Activated CD4-positive, alpha-beta T cell treated with anti-CD3 and anti-CD28 coated beads for 4 hours (primary cell): ENCODE measurements around the gene TAF6L.
A peak's percentile ranks its signal among the peaks of the same experiment; 100 is the strongest.
"Not testable (repeated sequence)": the region's sequence is repeated elsewhere in the genome, so short reads cannot be mapped to it uniquely, and the experiment has no call there.

Experiments
- DNase-seq, 2 donors: peaks; one replicate each; pipeline ENCODE4 v3.0.0-alpha.2; 2020

TAF6L gene

GRCh38 chr11:62757846-62758788, 13.1 kb upstream of the TAF6L start:
- no peak for DNase-seq

DNA sequence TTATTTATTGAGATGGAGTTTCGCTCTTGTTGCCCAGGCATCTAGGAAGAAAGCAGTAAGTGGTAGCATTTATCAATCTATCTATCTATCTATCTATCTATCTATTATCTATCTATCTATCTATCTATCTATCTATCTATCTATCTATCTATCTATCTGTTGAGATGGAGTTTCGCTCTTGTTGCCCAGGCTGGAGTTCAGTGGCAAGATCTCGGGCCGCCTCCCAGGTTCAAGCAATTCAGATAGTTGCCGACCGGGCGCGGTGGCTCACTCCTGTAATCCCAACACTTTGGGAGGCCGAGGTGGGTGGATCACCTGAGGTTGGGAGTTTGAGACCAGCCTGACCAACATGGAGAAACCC, 10.3 kb upstream of the TAF6L start:
- DNase-seq: not testable (repeated sequence)

DNA sequence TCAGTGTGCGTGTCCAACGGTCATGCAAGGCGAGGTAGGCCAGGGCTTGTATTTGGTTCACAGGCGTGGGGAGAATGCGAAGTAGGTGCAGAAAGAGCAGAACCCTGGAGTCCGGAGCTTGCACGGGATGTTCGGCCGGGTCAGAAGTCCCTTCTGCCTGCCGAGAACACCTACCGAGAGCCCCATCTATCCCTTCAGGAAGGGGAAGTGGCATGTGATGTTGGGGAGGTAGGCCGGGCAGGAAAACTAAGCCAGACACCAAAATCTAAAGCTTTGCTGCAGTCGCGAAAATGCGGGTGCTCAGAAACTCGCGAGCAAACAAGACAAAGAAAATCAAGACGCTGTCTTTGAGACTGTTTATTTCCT, 435 bp upstream of the TAF6L start:
- DNase-seq: no peak

DNA sequence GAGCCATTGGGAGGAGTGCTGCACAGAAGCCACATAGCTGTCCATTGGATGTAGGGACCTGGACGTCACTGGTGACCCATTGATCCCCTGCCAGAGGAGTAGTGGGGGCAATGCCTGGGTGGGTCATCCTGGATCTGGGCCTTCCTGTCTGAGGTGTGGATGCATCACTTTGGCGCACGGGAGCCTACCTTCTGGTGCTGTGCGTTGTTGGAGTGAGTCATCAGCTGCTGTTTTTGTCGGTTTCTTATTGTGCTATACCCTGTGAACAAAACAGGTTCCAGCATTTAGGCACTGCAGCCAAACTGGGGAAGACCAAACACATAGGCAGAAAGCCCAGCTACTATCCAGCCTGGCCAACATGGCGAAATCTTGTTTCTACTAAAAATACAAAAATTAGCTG, 3.2 kb downstream of the TAF6L start:
- DNase-seq: no peak

- no peak for DNase-seq
Measured at GRCh38 chr11:62775646-62776045, 4.5 kb downstream of the TAF6L start.

DNA sequence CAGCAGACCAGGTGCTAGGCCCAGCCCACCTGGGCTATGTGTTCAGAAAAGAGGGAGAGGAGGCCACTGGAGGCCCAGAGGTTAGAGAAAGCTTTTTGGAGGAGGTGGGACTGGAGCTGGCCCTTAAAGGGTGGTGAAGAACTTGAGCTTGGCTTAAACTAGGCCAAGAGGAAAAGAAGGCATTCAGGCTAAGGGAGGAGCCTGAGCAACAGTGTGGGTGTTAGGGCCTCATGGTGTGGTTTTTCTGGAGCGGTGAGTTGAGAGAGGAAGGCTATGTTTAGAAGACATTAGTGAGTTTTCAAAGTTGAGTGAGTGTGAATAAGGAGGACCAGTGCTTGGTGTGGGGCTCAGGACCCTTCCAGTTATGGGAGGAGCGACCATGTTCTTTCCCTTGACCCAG, 6.2 kb downstream of the TAF6L start:
- no peak for DNase-seq

DNA sequence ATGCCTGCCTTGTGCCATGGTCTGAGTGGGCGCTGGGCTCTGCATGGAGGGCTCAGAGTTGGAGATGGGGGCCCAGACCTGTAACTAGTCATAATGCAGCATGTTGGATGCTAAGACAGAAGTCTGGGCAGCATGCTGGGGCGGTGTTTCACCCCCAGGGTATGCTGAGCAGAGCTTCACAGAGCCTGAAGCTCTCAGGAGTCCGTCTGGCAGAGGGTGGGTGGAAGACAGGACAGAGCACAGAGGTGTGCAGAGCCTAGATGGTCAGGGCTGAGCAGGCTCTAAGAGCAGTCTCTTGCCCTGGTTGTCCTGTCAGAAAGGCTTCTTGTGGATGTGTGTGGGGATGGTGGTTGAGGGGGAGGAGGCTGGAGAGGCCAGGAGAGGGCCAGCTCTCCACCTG, 7.2 kb downstream of the TAF6L start:
- no peak for DNase-seq

GRCh38 chr11:62782753-62783152, 11.6 kb downstream of the TAF6L start:
- DNase-seq: no peak

DNA sequence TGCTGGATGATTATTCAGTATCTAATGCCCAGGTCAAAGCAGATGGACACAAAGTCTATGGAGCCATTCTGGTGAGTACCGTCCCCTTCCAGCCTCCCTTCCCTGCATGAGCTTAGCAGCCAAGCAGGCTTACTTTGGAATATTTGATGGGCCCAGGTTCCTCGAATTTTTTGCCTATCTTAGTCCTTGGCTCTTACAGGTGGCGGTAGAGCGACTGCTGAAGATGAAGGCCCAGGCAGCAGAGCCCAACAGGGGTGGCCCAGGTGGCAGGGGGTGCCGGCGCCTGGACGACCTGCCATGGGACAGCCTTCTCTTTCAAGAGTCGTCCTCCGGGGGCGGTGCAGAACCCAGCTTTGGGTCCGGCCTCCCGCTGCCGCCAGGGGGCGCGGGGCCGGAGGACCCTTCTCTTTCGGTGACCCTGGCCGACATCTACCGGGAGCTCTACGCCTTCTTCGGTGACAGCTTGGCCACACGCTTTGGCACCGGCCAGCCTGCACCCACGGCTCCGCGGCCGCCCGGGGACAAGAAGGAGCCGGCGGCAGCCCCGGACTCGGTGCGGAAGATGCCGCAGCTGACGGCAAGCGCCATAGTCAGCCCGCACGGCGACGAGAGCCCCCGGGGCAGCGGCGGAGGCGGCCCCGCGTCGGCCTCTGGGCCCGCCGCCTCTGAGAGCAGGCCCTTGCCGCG, 15.3 kb downstream of the TAF6L start:
- peak; percentile 80 to 85 for DNase-seq

DNA sequence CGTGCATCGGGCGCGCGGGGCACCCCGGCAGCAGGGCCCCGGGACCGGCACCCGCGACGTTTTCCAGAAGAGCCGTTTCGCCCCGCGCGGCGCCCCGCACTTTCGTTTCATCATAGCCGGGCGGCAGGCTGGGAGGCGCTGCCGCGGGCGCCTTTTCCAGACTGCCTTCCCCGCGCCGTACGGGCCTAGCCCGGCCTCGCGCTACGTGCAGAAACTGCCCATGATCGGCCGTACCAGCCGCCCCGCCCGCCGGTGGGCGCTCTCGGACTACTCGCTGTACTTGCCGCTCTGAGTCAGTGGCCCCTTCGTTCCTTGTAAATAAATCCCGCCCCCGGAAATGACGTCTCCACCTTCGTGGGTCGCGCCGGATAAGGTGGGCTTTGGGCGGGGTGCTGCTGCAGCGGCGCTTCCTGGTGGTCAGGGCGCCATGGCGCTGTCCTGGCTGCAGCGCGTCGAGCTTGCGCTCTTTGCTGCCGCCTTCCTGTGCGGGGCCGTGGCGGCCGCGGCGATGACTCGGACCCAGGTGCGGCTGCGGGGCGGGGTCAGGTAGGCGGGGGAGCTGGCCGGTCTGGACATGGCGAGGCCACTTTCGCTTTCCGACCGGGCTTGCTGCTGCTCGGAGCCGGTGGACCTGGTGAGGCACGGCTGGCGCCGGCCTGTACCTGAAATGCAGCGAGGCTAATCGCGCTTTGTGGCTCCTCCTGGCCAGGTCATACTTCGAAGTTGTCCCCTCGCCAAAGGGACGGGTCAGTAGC, 16.0 kb downstream of the TAF6L start, which contains the start of gene TMEM179B:
TSS of gene TMEM179B (plus strand) at position 398 of the 755 bp plus-strand sequence. CDS start at position 428, 30 bp downstream.
- peak; percentile 99 for DNase-seq

- no peak for DNase-seq
Measured at GRCh38 chr11:62788991-62789390, 17.8 kb downstream of the TAF6L start.

- no peak for DNase-seq
Measured at GRCh38 chr11:62789576-62789975, 18.4 kb downstream of the TAF6L start.

DNA sequence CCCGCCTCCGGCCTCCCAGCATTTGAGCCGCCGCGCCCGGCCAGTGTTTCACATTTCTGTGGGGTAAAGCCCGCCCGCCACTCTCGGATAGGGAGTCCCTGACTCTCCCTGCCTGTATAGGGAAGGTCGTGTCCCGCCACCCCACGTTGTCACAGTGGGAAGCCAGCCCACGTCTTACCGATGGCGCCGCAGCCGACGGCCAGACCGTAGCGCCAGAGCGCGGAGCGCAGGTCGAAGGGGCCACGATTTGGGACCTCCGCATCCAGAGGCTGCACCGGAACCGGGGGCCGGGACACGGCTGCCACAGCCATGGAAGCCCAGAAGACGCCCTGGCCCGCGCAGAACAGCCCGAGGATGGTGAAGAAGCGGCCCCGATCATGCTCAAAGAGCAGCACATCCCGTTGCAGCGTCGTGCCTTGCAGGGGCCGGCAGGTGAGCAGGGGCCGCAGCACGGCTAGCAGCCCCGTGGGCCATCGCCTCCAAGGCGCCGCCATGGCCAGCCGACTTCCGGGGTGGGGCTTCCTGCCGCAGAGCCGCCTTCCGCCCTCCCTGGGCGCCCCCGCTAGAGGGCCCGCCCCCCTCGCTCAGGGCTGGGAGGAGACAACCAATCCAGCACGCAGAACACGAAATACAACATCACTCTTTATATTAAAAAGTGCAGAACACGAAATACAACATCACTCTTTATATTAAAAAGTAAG, 20.5 kb downstream of the TAF6L start, which contains the start of gene TMEM223:
TSS of gene TMEM223 (minus strand) at position 506 of the 701 bp plus-strand sequence. CDS start at position 494, 12 bp downstream.
- peak; percentile 86 to 87 for DNase-seq

DNA sequence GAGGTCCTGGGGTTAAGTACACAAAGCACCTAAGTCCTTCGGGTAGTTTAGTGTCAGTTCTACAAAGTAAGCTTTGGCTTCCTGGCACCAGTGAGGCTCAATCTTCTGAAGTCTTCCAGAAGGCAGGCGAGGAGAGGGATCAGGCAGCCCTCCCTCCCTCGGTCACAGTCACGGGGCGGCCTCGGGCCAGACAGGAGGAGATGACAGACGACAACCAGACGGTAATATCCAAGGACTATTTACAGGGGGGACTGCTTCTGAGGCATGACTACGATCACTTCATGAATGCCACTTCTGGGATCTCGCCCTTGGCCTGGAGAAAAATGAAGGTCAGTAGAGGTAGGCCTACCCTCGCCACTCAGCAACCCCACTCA, 21.0 kb downstream of the TAF6L start:
- DNase-seq: no peak

DNA sequence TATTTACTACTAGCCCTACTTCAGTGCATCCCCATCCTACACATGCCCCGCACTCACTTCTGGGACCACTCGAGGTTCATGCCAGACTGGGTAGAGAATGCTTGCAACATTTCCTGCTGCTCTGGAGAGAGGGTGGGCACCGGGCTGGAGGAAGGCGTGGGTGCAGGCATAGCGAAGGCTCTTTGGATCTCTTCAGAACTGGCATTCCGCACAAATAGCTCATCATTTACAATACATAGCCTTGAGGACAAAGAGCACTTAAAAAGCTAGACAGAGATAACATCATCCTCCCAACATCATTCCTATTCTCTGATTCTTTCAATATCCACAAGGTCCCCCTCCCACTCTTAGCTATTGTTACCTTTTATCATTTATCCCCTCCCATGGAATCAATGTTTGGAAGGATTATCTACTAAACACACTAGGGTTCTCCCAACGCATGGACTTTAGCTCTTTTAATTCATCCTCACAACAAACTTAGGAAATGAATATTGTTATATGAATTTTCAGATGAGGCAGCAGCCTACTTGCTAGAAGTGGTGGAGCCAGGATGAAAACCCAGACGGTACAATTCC, 23.1 kb downstream of the TAF6L start:
- DNase-seq: no peak

DNA sequence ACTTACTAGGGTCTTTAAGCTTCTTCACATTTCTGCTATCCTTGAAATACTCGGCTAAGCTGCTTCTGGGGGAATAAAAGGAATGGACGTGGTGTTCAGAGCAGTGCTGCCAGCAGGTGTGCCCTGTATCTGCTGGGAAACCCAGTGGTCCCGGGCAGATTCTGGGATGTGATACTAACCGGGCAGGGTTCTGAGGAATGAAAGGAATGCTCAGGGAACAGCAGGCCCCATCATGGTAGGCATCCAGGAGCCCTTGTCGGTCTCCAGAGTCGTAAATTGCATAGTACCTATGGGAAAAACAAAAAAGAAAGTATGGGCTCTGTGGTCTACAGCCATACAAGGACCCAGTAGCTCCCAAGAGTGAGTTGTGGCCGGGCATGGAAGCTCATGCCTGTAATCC, 25.1 kb downstream of the TAF6L start:
- no peak for DNase-seq

DNA sequence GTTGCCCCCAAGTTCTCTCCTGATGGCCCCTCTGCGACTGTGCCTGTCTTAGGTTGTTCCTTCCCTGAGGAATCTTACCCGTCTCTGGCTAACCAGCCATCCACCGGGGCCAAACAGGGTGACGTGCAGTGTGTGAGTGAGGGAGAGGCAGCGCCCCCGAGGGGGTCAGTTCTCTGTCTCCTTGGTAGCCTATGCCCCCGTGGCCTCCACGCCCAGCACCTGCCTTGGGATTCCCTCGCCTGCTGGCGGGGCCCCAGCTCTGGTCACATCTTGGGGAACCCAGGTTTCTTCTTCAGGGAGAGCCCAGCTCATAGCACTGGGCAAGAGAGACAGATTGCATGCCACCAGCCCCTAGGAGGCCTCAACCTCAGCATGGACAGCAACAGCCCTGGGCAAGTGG, 28.3 kb downstream of the TAF6L start:
- no peak for DNase-seq

DNA sequence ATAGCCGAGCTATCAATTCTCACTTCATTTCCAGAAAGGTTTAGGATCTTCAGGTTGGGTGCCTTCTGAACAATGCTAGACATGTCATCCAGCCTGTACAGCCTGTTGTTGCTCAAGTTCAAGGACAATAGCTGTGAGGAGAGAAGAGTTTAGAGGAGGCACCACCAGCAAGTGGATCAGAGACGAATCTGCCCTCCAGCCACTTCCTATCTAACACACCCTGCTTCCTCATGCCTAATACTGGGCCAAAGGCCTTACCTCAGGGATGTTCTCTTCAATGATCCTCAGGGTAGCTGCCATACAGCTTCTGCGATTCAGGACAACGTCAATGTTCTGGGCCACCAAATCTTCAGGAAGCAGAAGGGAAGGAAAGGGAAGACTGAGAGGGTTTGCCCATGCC, 29.9 kb downstream of the TAF6L start:
- no peak for DNase-seq

DNA sequence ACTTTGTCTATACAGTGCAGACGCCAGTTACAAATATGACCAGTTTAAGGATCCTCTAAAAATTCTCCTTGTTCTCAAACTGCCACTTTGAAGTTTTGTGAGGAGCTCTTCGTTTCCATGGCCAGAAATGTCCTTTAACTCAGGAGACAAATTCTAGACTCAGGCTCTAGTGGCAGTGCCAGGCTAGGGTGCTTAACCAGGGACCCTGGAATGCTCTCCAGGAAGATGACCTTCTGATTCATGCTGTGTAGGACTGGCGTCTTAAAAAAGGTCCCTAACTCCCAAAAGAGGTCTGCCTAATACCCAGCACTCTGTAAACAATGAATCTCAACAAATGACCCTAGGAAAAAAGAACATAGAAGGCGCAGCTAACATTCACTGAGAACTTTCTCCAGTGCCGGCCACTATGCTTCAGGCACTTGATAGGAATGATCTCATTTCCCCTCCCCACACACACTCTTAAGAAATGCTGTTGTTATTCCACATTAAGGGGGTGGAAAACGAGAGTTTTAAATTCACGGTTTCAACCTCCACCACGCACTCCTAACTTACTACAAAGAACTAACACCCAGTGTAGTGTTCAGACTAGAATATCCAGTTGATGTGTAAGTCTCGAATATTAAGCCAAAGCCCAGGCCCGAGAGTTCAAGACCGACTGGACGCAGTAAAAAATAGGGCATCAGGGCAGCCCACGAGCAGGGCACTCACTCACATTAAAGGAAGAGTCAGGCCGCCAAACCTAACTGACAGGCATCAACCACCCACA, 33.3 kb downstream of the TAF6L start:
- DNase-seq: no peak

- DNase-seq: peak; percentile 95 to 96
Measured at GRCh38 chr11:62805076-62805892, 34.1 kb downstream of the TAF6L start, which contains the start of gene NXF1. Gene NXF1, minus strand, starts transcription at chr11:62805440. Its CDS starts 84 bp downstream, at chr11:62805356.
